Measurements from ENCODE around the gene IRF6.

Gene IRF6

DNA sequence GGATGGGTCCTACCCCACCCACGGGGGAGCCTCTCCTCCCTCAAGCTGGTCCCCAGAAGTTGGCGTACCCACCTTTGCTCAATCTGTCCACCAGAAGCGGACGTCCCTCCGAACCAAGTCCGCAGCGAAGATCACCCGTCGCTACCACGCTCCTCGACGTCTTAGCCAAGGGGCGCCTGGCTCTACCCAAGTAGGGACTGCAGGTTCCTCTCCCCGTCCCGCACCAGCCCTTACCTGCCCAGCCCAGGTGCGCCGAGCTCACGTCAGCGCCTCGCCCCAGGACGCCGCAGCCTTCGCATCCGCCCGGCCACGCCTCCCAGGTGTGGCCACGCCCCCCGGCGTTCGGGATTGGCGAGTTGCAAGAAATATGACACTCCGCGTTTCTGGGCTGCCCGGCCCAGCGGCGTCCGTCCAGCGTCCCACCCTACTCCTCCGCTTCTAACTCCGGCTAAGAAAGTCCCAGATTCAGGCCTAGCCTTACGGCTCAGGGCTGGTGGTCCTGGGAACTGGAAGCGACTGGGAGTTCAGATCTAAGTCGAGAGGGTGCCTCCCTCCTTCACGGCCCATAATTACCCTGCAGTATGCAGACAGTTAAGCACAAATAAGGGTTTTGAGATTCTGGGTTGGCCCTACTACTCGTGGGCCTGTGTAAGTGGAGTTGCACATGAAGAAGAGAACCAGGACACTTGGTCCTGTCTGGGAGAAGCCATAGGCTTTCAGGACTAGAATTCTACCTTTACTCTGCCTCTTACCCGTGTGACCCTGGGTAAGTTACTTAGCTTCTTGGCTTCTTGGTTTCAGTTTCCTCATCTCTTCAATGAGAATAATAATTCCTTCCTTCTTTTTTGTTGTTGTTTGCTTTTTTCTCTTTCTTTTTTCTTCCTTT lies at the start of gene IRF6:
IRF6 (minus strand) TSS at position 268 of the 886 bp plus-strand sequence. CDS start 4,729 bp downstream, outside the sequence.
- DNase-seq (ENCODE audit: low read depth), result peak; percentile 67

DNA sequence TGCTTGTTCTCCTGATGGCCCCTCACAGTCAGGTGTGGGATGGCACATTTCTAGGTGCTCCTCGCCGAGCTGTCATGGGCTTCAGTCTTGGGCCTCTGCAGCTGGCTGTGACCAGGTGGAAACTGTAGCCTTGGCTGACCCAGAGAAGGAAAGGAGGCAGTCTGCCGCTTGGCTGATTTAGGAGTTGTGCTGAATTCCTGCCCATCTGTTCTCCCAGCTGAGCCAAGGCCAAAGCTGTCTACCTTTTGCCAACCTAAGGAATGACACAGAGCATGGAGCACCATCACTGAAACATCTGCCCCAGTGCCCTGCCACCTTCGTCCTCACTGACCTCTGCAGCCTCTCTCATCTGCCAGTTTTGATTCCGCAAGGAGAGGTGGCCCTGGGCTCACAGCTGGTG lies 49.7 kb upstream of the IRF6 start:
- DNase-seq (ENCODE audit: low read depth), result no peak

DNA sequence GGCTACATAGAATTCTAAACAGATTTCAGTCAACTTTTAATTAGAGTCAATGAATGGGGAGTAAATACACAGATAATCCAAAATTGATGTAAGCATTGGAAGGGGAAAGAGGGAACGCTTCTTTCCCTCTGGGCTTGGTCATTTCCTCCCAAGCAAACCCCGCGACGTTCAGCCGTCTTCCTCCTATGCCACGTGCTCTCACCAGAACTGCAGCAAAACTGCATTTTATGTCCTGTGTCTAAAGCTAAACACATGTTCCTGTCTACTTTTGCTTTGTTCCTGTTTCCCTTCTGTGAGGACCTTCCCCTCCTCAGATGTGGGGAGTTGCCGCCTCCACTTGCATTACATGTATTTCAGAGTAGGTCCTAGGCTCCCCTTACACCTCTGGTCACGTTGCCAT lies 49.1 kb upstream of the IRF6 start:
- no peak for DNase-seq (ENCODE audit: low read depth)

DNA sequence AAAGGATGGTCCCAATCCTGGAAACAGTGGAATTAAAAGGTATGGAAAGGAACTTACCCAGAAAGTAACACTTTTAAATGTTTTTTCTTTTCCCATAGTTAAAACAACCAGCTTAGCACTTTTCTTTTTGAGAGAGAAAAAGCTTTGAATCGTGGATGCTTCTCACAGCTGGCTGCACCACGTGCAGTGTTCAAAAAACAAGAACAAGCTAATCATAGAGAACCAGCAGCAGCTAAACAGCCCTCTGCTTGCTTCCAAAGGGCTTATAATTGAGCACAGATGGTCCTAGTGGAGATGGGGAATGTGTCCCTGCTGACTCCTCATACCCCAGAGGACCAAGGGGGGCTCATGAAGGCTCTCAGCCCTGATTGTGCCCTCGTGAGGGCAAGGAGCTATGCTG lies 48.3 kb upstream of the IRF6 start:
- no peak for DNase-seq (ENCODE audit: low read depth)

DNA sequence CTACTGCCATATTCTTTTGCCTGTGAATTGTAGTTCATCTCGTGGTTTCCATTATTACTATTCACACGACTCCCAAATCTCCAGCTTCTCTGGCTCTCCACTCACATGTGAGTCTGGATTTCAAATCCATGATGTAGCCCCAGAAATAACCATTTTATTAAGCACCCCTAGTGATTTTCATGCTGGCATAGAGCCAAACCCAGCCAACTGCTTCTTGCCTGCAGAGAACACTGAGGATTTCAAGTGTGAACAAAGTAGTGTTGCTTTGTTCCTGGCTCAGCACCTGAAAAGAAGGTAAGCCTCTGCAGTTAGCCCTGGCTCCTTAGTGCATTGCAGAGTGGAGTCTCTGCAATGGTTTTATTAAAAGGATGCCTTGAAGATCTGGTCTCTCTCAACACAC lies 47.7 kb upstream of the IRF6 start:
- DNase-seq (ENCODE audit: low read depth), result no peak

DNA sequence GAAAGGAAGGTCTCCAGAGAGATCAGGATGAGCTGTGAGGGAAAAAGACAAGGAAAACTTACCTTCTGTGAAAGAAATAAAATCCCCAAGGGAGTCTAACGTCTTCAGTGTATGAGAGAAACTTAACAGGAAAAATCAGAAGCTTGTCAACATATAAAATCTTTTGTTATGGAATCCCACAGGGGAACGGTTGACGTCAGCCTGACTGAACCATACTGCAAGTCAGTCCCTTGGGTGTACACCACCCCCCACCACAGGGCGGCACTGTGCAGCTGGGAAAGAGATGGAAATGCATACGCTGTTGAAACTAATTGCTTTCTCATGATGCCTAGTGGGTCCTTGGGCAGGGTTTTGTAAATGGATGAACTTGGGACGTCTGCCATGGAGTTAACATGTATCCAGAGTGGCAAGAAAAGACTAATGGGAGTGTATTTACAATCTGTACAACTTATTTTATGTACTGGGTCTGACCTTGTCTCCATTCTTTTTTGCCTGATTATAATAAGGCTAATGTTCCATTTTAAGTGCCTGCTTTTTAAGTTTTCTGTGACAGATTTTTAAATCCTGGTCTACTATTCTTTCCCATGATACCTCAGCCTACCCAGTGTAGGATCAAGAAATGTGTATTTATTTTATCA lies 44.5 kb upstream of the IRF6 start:
- no peak for DNase-seq (ENCODE audit: low read depth)

DNA sequence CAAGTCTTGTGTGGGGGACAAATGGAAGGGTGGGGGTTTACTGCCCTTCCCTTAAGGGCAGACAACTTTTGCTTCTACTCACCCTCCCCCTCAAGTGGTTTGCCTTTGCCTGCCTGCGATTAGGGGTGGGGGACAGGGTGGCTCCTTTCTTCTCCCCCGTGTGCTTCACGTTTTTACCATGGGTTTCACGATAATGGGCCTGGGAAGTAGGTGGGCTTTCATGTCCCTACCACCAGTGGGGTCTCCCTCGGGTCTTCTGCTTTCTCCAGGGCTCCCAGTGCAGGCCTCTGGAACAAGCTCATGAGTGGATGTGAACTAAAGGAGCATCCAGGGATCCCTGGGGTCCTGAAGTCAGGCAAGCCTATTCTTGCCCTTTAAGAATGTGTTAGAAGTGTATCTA lies 43.4 kb upstream of the IRF6 start:
- no peak for DNase-seq (ENCODE audit: low read depth)

DNA sequence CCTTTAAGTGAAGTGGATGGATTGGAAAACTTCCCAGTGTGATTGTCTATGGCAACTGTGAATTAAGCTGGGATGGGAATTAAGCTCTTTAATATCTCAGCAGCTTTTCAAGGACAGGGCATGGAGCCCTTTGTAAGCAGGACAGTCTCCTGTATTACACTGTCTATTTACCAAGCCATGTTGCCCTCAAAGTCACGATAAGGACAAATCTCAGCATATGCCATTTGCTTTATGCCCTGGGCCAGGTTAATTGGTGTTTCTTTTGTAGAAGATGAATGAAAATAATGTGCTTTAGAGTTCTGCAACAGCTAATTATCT lies 39.4 kb upstream of the IRF6 start:
- DNase-seq (ENCODE audit: low read depth), result no peak

DNA sequence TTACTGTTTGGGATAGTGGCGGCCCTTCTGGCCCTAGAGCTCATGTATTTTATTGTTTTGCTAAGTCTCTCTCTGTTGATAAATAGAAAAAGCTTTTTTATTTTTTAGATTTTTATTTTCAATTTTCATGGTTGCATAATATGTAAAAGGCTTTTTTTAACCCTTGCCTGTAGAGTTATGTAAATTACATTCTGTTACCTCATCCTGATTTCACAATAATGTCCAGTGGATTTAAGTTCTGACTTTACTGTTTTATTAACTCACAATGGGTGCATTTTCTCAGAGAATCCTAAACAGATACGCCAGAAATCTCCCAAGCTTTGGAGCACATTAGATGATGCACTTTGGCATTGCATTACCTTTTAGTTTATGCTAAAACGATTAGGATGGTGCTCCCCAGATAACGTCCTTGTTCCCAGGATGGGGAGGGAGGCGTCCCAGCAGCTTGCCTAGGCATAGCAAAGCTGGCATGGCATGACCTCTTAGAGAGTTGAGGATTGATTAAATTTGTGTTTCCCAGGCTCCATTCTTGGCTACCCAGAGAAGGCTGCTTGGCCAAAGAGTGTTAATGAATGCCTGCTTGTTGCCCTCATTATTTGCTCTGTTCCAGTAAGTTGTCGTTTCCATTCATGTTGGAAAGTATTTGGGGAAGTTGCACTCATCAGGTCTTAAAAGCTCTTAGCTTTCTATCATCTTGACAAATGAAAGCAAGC lies 38.9 kb upstream of the IRF6 start:
- no peak for DNase-seq (ENCODE audit: low read depth)

DNA sequence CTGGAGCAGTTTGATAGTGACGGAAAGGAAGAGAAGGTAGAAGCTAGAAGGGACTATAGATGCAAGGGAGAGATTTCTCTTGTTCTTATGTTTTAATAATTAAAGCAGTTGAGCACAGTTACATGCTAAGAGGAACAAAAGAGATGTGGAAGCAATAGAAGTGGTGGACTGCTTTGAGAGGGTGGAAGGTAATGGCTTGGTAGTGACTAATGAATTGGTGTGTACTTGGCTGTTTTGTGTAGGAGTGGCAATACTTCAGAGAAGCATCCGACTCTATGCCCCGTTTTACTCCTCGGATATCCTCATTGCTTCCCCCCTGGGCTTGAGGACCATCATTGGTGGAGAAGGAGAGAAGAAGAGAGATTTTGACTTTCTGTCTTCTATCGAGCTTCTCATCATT lies 34.7 kb upstream of the IRF6 start:
- DNase-seq (ENCODE audit: low read depth), result no peak

DNA sequence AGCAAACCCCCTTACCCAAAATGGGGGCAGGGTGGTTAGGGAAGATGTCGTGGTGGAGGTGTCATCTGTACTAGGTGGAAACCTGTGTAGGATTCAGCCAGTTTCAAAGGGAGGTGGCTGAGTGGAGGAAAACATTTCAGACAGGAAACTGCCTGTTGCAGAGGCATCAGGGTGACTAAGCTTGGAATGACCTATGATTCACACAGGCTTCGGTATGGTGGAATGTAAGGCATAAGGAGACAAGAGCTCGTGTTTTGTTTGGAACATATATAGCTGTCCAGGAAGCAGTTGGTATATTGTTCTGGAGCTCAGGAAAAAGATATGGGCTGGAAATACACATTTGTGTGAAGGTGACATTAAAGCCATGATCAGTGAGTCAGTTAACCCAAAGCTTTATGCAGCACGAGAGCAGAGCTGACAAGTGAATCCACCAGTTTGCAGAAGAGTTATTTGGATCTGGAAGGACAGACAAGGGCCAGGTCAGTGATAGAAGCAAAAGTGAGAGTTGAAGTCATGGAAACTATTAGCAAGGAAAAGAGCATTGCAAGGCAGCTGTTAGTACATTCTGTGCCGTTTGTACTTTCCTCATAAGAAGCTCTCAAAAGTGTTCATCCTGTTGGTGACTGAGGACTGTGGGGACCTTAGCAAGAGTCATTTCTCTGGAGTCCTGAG lies 34.1 kb upstream of the IRF6 start:
- no peak for DNase-seq (ENCODE audit: low read depth)

DNA sequence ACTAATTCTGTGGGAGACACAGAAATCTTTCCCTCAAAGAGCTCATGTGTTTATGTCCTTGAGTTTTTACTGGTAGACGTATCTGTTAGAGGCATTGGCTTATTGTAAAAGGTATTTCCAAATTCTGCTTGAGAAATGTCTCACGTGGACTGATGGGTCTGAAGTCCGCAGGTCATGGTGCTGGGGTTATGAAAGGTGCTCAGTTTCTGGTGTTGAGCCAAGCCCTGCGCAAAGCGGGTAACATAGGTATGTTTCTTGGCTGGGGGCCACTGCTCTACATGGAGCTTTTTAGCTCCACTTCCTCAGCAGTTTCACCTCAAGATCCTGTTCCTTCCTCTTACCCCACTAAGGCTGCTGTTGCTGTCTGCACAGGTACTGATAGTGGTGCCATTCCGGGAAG lies 32.6 kb upstream of the IRF6 start:
- DNase-seq (ENCODE audit: low read depth), result no peak

DNA sequence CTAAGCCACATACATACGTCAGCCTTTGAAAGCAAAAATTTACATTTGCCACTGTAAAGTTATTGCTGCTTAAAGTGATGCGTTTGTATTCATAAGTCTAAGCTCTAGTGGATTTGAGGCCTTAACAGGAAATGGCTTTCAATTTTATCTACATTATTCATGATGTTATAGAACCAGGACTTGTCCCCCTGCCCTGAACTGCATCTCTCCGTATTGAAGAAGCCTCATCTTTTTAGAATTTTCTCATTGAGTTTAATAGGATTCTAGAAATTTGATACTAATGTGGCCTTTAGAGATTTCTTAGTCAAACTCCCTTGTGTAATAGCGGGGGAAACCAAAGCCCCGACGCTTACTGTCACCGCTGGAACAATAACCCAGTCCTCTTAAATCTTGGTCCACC lies 31.7 kb upstream of the IRF6 start:
- DNase-seq (ENCODE audit: low read depth), result no peak

DNA sequence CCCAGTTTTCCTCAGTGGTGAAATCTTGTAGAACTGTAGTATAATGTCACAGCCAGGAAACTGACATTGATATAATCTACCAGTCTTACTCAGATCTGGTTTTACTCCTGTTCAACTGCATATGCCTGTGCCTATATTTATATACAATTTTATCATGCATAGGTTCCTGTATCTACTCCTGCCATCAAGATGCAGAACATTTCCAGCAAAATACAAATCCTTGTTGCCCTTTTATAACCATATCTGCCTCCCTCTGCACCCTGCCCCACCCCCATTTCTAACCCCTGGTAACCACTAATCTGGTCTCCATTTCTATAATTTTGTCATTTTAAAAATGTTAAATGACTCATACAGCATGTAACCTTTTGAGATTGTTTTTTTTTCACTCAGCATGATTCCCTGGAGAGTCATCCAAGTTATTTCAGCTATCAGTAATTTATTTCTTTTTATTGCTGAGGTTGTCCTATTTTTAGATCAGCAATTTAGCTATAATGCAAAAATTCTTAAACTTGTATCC lies 29.9 kb upstream of the IRF6 start:
- no peak for DNase-seq (ENCODE audit: low read depth)

DNA sequence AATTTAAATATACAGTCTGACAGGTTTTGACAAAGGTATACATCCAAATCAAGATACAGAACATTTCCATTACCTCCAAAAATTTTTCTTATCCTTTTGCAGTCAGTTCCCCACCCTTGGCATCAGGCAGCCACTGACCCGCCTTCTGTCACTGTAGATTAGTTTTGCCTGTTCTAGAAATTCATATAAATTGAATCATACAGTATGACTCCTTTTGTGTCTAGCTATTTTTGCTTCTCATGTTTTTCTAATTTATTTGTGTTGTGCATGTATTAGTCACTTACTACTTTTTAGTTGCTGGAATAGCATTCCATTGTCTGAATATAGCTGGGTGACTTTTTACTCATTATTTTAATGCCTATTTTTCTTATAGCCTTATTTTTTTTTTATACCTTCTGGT lies 25.7 kb upstream of the IRF6 start:
- no peak for DNase-seq (ENCODE audit: low read depth)

DNA sequence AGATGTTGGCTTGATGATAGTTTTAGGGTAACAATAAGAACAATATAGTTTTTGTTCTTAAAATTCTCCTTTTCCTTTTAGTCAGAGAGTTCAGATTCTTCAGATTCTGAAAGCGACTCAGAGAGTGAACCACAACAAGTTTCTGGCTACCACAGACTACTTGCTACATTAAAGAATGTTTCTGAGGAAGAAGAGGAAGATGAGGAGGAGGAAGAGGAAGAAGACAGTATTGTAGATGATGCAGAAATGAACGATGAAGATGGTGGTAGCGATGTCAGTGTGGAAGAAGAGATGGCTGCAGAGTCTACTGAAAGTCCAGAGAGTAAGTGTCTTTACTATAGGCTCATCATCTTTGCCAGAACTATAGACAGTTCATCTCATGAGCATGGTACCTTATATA lies 24.8 kb upstream of the IRF6 start:
- DNase-seq (ENCODE audit: low read depth), result no peak

DNA sequence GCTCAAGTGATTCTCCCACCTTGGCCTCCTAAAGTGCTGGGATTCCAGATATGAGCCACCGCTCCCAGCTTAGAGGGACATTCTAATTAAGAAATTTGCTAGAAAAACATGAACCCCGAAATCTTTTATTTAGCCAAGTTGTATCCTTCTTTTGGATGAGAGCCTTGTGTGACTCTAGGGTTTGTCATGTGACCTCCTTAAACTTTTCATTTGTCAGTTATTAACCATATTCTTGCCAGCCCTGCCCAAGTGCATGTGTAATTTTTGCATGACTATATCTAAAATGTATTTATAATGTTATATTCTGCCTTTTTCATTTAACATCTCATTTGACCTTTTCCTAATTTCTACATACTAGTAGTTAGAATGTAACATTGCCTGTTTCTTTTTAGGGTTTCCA lies 23.8 kb upstream of the IRF6 start:
- DNase-seq (ENCODE audit: low read depth), result no peak

DNA sequence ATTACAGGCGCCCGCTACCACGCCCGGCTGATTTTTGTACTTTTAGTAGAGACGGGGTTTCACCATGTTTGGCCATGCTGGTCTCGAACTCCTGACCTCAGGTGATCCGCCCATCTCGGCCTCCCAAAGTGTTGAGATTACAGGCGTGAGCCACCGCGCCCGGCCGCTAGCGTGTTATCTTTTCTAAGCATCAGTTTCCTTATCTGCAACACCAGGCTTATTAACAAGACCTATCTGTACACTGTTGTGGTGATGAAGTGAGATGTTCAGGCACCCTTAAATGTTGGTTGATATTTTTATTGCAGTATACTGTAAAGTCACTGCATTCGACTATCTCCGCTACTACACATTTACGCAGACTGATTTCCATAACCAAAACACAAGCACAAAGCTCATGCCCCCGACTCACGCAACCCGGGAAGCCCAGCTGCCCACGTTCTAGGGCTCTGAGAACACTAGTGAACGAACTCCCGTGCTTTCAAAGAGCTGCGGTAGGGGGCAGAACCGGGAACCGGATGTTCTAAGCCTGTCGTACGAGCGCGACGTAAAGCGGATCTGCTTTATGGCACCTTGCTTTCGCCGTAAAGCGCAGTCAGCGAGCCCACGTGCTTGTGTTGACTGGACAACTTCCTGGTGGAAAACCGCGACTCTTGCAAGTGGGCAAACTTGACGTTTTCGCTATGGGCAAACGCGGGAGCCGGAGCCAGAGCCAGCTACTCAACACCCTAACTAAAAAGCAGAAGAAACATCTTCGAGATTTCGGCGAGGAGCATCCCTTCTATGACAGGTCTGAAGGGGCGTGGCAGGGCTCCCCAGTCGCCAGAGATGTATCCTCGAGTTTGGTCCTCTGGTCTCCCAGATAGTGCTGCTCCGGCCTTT lies 21.7 kb upstream of the IRF6 start, which contains the start of gene UTP25:
UTP25 (plus strand) TSS at position 589 of the 879 bp plus-strand sequence; CDS start at position 681, 92 bp downstream.
- DNase-seq (ENCODE audit: low read depth), result peak; percentile 91

DNA sequence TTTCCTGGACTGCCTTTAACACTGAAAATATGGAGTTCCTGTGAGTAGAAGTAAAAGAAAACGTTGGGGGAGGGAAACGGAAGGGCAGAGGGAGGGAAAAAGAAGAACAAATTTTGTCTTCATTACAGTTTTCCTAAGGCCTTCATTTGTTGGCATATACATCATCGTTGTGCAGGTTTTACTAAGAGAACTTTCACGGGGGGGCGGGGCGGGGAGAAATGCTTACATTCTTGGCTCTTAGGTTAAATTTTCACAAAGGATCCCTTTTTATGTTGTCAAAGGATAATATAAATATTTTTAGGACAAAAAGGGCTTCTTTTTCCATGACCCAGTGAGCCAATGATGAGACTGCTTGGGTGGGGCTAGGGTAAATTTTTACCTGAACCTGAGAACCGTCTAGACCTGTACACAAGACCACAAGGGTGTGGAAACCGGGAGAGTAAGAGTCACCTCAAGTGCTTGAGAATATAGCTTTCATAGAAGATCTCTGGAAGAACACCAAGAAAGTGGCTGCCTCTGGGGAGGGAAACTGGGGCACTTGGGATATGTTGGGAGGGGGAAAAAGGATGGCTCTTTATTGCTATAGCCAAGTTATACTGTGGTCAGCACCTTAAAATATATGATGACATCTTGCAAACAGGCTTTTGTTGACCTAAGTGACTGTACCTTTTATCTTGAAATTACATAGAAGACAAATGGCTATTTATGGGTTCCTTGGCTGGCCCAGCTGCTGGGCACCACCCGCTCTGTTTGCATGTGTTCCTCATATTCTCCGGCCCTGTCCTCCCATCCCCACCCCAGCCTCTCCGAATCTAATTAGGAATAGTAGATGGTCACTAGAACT lies 19.9 kb upstream of the IRF6 start:
- DNase-seq (ENCODE audit: low read depth), result no peak
